Glomerular endothelial cell (primary cell): ENCODE measurements around the gene CELF6. TPM values are rescaled to one million over a fixed set of nuclear protein-coding genes. Genes with fewer than 3 reads are reported as not detected.
A peak's percentile ranks its signal among the peaks of the same experiment; 100 is the strongest.

ENCODE experiments used
- DNase-seq: peaks from one replicate; pipeline ENCODE4 v3.0.0-alpha.2; 2011; ENCODE audit warnings: low read depth, low spot score; ENCODE audit errors: extremely low read depth
- total RNA-seq: library from RNA; depleted of rRNA; stranded (reverse); fragments of >200 nt; gene quantifications from 2 replicates; pipeline ENCODE4 v1.2.3, GENCODE V29; 2015

Gene CELF6
- total RNA-seq, 1 donor from 2014 or later, result 1.5 TPM

- no peak for DNase-seq
These were observed 47.0 kb downstream of the CELF6 start for GRCh38 chr15:72272997-72273352.

GRCh38 chr15:72272213-72272996 is 47.6 kb downstream of the CELF6 start, which contains the start of gene PARP6:
PARP6 (minus strand) TSS chr15:72272554; CDS start chr15:72267477, 5,077 bp downstream.
- DNase-seq, result peak; percentile 44

GRCh38 chr15:72271895-72272212 is 48.1 kb downstream of the CELF6 start:
- DNase-seq, result no peak

DNA sequence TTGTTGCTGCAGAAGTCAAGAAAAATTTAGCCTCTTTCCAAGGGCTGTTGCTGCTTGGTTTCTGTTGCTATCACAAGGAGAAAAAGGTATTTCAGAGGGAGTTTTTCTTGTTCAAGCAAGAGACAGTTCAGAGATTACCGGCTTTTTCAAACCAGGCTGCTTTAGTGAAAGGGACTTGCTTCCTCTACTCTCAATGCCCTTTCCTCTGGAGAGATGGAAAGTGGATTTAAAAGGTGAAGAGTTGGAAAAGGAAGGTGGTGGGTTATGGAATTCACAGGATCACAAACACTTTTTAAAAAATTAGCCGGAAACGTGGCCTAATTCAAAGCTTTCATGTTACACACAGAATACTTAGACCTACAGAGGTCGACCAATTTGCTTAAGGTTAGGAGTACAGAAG is 48.7 kb downstream of the CELF6 start:
- no peak for DNase-seq

- DNase-seq, result no peak
These were observed 50.2 kb downstream of the CELF6 start for GRCh38 chr15:72269739-72270138.

DNA sequence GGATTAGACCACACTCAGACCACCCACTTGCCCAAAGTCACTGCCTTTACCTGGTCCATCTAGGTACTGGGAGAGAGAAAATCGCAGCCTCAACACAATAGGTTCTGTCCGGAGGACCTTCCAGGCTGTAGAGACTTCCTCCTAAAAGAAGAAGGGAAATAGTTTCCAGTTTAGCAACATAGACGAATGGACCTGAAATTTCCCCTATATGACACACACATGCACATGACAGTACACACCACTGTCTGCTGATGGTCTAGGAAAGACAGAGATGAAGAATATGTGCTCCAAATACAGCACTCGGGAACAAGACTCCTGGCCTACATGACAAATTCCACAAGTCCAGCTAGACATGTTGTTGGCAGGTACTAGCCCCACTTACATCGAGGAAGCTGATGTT is 54.9 kb downstream of the CELF6 start:
- no peak for DNase-seq

GRCh38 chr15:72252663-72253299 is 67.2 kb downstream of the CELF6 start:
- DNase-seq, result no peak

DNA sequence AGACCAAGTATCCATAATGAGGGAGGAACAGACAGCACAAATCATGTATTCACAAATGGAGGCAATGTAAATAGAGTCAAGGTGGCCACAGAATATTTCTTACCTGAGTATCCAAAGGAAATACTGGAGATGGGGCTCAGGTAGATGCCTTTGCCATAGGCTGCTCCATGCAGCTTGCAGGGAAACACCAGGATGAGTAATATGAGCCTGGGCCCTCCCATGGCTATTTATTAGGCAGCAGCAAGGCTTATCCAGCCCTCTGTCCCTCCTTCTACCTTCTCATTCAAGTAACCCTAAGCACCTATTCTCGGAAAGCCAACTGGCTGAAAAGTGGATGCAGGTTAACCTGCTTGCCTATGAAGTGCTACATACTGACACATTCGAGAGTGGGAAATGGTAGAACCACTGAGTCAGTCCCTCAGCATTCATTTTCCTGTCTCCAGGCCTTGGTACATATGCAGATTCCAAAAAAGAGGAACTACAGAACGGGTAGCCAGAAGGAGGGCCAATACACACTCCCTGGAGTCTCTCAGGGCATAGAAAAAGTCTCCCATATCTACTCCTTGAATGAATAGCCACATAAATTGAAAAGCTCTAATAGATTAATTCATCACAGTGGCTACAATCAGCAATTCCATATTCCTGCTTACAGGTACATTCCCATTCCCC is 70.7 kb downstream of the CELF6 start:
- no peak for DNase-seq

GRCh38 chr15:72248514-72248913 is 71.4 kb downstream of the CELF6 start:
- no peak for DNase-seq

- no peak for DNase-seq
These were observed 77.1 kb downstream of the CELF6 start for GRCh38 chr15:72242775-72243370.

DNA sequence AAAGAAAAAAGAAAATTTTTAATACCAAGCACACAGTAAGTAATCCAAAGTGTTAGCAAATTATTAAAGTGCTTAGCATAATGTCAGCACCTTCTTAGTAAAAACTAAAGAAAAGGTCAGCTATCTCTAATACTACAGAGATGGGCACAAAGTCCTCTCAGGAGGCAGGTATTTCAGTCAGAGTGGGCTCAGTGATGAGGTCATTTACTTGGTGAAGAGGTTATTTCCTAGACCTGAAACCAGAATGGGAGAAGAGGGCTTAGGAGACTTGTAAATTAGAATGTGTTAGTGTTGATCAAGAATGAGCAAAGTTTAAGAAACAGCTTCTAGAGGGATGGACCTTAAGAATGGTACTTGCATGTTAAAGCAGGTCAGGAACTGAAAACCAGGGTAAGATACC is 80.3 kb downstream of the CELF6 start:
- no peak for DNase-seq

DNA sequence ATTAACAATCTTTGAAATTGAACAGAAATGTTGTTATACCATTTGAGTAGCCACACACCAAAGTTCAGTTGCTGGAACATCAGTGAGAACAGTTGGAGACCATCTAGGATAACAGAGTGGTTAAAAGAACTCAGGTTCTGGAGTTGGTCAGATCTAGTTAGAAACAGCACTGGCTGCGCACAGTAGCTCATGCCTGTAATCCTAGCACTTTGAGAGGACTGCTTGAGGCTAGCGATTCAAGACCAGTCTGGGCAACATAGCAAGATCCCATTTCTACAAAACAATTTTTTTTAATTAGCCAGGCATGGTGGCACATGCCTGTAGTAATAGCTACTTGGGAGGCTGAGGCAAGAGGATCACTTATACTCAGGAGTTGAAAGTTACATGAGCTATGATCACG is 81.4 kb downstream of the CELF6 start:
- no peak for DNase-seq

- no peak for DNase-seq
These were observed 82.1 kb downstream of the CELF6 start for GRCh38 chr15:72237853-72238224.

GRCh38 chr15:72237029-72237852 is 82.7 kb downstream of the CELF6 start:
- no peak for DNase-seq

GRCh38 chr15:72236381-72237003 is 83.5 kb downstream of the CELF6 start:
- no peak for DNase-seq

- no peak for DNase-seq
These were observed 84.7 kb downstream of the CELF6 start for GRCh38 chr15:72235298-72235697.
